GM12864 (cell line): ENCODE data around the gene BMAL1.

Experiments
- DNase-seq: peaks from one replicate; pipeline ENCODE4 v3.0.0-alpha.2; 2011; ENCODE audit warnings: low read depth
- H3K4me3 ChIP-seq: 2 replicates; pipeline ENCODE4 v1.5.1; 2011; ENCODE audit warnings: mild to moderate bottlenecking, low read depth, low read length, control low read depth
- CTCF ChIP-seq: IDR thresholded peaks from 2 replicates; pipeline ENCODE4 v1.5.1; 2011; ENCODE audit warnings: low read depth, mild to moderate bottlenecking, moderate library complexity, low read length, control low read depth, inconsistent platforms; ENCODE audit errors: missing control alignments

The BMAL1 gene

DNA sequence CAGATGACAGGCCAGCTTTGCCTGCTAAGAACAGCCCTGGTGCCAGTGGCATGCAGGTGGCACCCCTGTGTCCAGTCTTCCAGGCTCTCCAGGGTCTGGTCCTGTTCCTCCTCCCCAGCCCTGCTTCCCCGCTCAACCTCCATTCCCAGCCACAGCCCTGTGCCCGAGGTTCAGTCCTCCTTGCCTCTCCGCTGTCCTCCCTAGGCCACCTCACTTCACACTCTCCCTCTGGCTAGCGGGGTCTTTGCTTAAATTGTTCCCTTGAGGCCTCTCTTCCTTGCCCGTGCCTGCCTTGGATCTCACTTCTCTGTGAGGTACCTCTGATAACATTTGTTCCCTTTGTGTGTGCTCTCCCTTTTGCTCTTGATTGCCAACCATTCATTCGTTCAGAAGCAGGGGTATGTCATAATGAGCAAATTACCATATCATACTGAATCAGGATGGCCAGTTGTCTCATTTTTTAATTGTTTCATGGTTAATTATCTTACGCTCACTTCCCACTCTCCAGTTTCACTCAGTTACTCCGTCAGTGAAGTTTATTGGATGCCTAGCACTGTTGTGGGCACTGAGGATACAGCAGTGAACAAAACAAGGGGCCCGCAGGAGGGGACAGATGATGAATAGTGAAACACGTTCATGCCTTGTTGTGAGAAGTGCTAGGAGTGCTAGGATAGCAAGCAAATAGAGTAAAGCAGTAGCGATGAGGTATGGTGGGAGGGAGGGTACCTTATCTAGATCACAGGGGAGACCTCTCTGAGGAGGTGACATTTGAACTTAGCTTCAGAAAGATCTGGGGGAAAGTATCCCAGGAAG lies 7.4 kb downstream of the BMAL1 start:
- no peak for TF ChIP-seq CTCF
- H3K4me3 ChIP-seq, result no peak overlapping the region
- no peak for DNase-seq

- no peak for DNase-seq
- no peak for TF ChIP-seq CTCF
- no peak overlapping the region for H3K4me3 ChIP-seq
Observed at GRCh38 chr11:13286279-13286821, 8.8 kb downstream of the BMAL1 start.

GRCh38 chr11:13287036-13287435 lies 9.4 kb downstream of the BMAL1 start:
- DNase-seq, result no peak
- H3K4me3 ChIP-seq, result no peak overlapping the region
- no peak for TF ChIP-seq CTCF

GRCh38 chr11:13287681-13288080 lies 10.1 kb downstream of the BMAL1 start:
- H3K4me3 ChIP-seq, result no peak overlapping the region
- no peak for DNase-seq
- no peak for TF ChIP-seq CTCF

GRCh38 chr11:13288375-13289029 lies 10.9 kb downstream of the BMAL1 start:
- DNase-seq, result no peak
- TF ChIP-seq CTCF, result no peak
- H3K4me3 ChIP-seq, result no peak overlapping the region

DNA sequence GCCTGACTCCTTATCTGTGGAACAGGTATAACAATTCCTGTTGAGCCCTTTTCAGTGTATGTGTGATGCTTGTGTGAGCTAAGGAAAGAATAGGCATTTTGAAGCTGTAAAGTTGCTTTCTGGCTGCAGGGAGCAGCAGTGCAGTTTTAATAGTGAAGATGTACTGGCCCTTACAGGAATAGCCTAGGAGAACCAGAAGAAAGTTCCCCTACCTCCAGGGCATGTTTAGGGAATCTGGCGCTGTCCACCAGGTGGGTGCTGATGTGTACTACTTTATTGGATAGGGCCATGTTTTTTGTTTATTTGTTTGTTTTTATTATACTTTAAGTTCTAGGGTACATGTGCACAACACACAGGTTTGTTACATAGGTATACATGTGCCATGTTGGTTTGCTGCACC lies 11.5 kb downstream of the BMAL1 start:
- H3K4me3 ChIP-seq, result no peak overlapping the region
- DNase-seq, result no peak
- TF ChIP-seq CTCF, result no peak
